Cerebellar nuclear complex (tissue), 1 donor: ENCODE measurements around the gene LINS1.

Source experiments
- DNase-seq, 2 experiments: peaks; one replicate each; lab custom pipeline; 2025; lab: John Stamatoyannopoulos, UW

LINS1 gene, protein sequence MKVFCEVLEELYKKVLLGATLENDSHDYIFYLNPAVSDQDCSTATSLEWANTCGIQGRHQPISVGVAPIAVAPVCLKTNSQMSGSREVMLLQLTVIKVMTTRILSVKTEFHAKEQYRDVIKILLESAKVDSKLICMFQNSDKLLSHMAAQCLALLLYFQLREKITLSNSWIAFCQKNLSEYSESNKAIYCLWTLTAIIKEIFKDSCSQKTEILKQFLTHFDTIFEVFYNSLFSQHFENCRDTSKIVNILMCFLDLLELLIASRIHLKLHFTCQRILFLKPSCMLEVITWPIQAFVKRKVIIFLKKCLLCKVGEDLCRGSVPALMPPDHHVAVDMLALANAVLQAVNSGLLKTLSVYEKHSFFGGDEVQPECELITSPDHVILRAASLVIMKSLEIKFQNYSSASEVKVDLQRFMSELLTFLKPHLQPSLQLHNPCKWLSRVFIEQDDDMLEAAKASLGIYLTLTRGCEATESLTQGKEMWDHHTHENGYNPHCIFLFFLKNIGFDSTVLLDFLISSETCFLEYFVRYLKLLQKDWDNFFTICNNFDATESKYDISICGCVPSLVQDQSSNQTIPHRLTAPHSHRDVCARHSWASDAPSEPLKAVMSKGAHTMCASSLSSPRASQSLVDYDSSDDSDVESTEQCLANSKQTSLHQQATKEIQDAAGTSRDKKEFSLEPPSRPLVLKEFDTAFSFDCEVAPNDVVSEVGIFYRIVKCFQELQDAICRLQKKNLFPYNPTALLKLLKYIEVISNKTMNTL

DNA sequence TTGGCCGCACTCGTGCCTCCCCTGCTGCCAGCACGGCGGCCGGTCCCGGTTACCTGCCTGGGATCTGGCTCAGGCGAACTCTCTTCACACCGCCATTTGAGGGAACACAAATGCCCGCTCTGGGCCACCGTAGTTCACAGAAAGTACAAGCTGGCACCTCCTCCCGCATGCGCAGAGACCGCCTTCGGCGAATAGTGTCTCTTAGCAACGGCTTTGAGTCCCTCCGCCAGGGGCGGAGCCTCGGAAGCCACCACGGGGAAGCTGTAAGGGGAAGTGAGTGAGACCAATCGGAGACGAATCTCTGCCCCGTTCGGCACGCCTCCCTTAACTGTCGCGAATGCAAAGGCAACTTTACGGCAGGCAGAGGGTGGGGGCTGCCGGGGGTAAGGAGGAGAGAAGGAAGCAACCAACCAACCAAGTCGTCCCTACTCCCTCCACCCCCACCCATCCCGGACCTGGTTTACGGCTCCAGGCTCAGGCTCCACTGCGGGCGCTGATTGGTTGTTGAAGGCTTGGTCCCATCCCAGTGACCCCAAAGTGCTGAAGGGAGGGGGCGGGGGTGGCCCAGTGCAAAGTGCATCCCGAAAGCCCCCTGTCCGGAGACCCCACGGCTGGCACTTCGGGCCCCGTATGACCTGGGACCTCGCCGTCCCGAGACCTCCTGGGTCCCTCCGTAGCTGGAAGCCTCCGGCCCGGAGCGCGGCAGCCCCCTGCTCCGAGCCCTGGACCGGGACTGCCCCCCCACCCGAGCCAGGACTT lies at the start of gene LINS1, which contains the start of gene ASB7:
Gene LINS1 (minus strand): TSS at position 121 of the 759 bp plus-strand sequence. CDS start 21,342 bp downstream, outside the sequence.
Gene ASB7 (plus strand): TSS at position 526 of the 759 bp plus-strand sequence. CDS start 9,628 bp downstream, outside the sequence.
- peak; percentile 99 for DNase-seq

- DNase-seq: no peak
Measured at GRCh38 chr15:100651253-100651652, 49.3 kb upstream of the LINS1 start.

DNA sequence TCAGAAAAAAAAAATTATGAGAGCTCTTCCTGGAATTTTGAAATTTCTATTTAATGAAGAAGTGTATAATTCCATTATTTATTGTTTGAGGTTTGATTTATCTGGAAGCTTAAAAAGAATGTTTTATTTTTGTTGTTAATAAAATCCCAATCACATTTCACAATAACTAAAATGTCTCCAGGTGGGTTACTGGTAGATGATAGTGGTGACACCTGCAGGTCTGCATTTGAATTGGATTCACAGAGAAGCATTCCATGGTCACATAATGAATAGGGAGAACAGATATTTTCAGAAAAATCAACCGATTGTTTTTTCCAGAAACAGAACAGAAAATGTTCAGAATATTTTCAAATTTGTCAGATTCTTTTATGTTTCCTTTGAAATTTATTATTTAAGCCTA lies 48.7 kb upstream of the LINS1 start:
- DNase-seq: no peak

DNA sequence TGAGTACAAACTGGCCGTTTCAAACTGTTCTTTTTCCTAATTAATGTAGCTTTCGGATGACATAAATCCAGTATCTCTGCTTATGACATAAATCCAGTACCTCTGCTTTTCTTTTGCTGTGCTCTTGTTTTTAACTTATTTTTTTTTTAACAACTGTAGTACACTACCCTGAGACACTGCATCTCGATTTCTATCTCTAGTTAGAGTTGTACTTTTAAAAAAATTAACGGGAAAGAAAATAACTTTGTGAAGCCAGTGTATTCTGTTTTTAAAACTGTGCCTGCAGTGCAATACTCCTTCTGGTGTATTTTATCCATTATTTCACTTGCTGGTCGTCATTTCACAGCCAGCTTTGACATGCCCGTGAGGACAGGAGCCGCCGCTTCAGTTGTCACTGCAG lies 47.0 kb upstream of the LINS1 start:
- no peak for DNase-seq

DNA sequence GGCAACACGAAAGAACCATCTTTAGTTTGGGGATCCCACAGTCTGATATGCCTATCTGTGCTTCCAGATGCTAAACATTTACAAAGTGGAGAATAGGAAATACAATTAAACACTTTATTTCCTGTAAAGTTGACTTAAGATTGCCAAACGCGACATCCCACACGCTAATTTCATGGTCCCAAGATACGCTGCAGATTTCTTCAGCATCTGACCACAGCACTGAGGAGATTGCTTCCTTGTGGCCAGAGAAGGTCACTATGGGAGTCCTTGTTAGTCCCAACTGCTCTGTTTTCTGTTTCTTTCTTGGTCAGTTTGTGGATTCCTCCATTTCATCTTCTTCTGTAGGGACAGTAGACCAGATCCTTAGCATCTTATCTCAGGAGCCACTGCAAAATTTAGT lies 43.7 kb upstream of the LINS1 start:
- DNase-seq: no peak

DNA sequence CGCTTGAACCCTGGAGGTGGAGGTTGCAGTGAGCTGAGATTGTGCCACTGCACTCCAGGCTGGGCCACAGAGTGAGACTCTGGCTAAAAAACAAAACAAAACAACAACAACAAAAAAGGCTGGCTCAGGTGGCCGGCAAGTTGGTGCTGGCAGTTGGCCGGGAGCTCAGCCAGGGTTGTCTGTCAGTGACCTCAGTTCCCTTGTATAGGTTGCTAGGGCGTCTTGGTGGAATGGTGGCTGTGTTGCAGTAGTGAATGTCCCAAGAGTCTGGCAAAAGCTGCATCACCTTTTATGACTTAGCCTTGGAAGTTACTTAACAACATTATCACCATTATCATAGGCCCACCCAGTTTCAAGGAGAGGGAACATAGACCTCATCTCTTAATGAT lies 41.0 kb upstream of the LINS1 start:
- DNase-seq: no peak

DNA sequence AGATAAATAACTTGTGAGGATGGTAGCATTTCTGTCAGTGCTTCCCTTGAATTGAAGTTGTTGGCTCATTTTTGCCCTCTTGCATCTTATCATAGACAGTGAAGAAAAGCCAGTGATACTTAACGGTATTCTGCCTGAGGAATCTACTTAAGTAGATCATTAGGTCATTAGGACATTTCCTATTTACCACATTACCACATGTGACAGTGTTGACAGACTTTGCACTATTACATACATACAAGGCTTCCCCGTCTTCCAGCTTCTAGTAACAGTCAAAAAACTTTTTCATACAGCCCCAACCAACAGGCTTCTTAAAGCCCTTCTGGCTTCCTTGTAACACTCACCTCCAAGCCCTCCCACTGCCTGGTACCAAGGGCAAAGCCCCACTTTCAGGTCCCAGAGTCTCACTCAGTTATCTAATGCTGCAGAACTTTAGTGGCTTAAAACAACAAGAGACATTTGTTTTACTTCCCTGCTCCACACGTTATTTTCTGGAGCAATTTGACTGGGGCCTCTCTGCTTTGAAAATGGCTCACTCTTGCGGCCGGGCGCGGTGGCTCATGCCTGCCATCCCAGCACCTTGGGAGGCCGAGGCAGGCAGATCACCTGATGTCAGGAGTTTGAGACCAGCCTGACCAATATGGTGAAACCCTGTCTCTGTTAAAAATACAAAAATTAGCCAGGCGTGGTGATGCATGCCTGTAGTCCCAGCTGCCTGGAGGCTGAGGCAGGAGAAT lies 40.4 kb upstream of the LINS1 start:
- DNase-seq: no peak

DNA sequence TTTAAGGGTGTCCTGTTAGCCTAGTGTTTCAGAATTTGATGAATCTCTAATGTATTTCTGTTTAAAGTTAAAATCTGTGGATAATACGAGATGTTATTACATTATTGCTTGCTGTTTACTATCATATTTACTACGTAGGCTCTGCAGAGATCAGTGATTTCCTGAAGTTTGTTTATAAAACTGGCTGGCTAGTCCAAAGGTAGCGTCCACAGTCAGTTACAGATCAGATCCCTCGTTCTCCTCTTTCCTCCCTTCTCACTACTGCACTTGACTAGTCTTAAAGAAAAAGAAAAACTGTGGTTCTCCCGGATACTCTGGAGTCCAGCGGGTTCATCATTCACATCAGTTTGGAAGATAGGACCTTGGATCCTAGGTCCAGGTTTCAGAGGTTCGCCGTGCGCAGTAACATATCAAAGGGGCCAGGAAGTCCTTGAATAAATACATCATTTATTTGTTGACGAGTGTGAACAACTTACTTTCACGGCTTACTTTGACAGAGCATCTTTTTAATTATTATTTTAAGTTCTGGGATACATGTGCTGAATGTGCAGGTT lies 36.3 kb upstream of the LINS1 start:
- no peak for DNase-seq

- DNase-seq: no peak
Measured at GRCh38 chr15:100635406-100636071, 33.6 kb upstream of the LINS1 start.

- DNase-seq: no peak
Measured at GRCh38 chr15:100633763-100634075, 31.7 kb upstream of the LINS1 start.

DNA sequence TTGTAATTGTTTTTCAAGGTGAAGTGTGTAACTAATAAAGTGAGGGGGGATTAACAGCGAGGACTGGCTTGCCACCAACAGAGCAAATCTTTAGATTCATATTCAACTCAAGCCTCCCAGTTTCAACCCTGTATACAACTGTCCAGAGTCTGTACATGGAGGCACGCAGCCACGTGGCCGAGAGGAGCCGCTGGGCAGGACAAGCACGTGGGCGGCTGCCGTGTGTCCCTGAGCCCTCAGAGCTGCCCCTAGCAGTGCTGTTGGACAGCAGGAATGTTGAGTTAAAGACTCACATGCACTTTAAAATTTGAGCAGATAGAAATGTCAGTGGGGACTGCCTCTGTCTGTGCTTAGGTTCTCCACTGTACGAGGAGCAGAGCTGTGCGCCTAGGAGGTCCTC lies 29.8 kb upstream of the LINS1 start:
- DNase-seq: no peak

DNA sequence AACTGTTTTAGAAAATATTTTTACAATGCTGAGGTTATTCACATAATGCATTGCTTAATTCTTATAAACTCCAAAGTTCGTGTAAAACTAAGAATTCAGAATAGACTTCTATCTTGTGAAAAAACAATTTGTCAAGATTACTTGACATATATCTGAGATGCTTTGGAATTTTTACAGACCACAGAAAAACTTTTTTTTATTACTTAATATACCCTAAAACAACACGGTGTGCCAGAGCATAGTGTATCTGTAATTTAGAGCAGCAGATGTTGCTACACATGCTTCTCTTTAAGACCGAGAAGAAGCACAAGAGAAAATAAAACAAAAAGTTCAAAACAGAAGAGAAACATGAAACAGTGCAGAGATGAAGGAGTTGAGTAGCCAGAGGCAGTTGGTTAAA lies 26.8 kb upstream of the LINS1 start:
- DNase-seq: no peak

DNA sequence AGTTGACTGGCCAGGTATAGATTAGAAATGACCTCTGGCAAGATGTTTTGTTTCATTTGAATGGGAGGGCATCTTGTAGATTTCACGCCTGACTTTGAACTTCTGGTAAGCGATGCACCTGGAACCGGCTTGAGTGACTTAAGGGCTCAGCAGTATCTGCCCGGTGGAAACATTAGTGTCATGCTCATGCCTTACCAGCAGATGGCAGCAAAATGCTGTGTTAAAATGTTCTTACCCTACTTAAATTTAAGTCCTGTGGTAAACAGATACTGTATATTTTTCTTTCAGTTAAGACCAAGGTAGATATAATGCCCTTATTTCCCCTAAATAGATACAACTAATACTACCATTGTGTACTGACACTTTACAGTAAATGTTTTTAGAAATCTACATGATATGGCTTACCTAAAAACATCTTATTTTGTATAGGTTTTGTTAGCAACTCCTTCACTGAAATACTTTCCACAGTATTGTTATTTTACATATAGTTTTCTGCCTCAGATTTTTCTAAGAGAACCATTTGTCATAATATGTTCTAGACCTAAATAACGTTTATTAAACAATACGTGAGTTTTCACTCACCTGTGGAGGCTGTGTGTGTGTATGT lies 25.9 kb upstream of the LINS1 start:
- peak; percentile 2 to 37 for DNase-seq

DNA sequence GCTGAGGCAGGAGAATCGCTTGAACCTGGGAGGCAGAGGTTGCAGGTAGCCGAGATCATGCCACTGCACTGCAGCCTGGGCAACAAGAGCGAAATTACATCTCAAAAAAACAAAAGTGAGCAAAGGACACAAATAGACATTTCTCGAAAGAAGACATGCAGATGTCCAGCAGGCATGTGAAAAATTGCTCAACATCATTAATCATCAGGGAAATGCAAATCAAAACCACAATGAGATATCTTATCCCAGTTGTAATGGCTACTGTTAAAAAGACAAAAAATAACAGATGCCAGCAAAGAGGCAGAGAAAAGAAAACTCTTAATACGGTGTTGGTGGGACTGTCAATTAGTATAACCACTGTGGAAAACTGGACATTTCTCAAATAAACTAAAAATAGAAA lies 21.3 kb upstream of the LINS1 start:
- DNase-seq: no peak

DNA sequence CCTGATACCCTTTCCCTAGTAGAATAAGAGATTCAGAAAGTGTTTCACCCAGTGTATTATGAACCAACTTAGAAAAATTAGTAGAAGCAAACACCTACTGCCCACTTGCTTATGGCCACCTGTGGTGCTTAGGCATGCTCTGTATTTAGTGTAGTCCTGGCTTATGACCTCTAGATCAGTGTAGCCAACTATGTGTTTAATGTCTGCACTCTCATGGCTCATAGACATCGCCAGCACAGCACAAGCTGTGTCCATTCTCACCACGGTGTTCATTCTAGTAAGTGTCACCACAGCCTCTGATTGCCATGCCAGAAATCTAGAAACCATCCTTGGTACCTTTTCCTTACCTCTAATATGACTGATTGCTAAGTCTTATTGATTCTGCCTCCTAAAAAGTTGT lies 14.7 kb upstream of the LINS1 start:
- DNase-seq: no peak

DNA sequence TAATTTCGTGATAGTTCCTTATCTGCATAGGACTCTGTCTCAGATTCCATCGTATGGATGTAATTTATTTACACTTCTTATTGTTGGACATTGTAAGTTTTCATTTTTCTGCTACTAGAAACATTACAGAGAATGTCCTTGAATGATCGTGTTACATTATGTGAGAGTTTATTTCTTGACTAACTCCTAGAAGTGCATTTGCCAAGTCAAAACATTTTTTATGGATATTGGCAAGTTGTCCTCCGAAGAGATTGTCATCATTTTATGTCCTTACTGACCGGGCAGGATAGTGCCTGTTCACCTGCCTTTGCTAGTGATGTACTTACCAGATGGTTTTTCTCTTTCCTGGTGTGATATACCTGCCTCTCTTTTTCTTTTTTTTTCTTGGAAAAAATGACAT lies 13.8 kb upstream of the LINS1 start:
- no peak for DNase-seq

DNA sequence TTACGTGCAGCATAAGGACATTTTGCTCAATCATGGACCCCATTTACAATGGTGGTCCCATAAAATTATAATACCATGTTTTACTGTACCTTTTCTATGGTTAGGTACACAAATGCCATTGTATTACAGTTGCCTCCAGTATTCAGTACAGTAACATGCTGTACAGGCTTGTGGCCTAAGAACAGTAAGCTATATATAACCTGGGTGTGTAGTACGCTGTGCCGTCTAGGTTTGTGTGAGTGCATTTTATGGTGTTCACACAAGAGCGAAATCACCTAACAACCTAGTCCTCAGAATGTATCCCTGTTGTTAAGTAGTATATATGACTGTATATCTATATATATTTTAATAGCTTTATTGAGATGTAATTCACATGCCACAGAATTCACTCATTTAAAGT lies 12.9 kb upstream of the LINS1 start:
- DNase-seq: no peak

DNA sequence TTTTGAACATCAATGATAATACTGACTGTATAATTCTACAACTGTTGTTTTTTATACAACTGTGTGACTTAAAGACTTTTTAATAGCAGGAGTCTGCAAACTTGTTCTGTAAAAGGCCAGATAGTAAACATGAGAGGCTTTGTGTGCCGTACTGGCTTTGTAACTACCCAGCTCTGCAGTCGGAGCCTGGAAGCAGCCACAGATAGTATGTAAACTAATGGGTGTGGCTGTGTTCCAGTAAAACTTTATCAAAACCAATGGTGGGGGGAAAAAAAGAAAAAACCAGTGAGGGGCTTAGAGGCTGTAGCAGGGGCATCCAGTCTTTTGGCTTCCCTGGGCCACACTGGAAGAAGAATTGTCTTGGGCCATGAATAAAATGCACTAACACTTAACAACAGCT lies 12.4 kb upstream of the LINS1 start:
- no peak for DNase-seq

GRCh38 chr15:100613208-100613607 lies 11.2 kb upstream of the LINS1 start:
- no peak for DNase-seq

GRCh38 chr15:100612539-100612938 lies 10.6 kb upstream of the LINS1 start:
- no peak for DNase-seq
